ENCODE measurements around the gene DSC3. TPM values are rescaled to one million over a fixed set of nuclear protein-coding genes. Genes with fewer than 3 reads are reported as not detected.

The DSC3 gene
- total RNA-seq, 1 experiment from 2014 or later: 4.5 TPM

DNA sequence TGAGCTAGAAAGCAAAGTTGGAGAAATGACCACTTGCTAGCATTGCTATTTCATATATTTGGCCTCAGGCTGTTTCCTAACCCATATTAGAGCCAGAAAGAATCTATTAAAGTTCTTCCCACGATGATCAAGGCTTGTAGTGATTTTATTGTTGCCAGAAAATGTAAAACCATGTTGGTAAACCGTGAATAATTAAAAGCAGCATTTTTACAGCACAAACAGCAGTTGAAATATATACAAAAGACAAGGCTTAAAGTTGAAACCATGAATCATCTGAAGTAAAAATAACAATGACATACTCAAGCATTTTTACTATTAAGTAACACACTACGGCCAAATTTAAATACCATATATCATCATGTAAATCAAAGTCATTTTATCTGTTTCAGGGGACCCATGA, 27.7 kb upstream of the DSC3 start:
- no peaks in the 10 kb centered on the region for H3K36me3 ChIP-seq (ENCODE audit: control insufficient read depth, insufficient read depth, low read length)
- intact Hi-C loops (cut with micrococcal nuclease; ENCODE audit: unreplicated experiment): no loop called here
- H3K4me3 Mint-ChIP-seq (ENCODE audit: unreplicated experiment): no peak overlapping the region
- peaks cover 22% of the 10 kb centered on the region for H3K36me3 Mint-ChIP-seq (ENCODE audit: insufficient read depth, unreplicated experiment)
- no TSS peak for BruUV-seq (replicated peaks)
- H3K27ac Mint-ChIP-seq (ENCODE audit: unreplicated experiment): no peak overlapping the region
- H3K27me3 Mint-ChIP-seq (ENCODE audit: insufficient read depth, unreplicated experiment): no peaks in the 10 kb centered on the region
- no peaks in the 10 kb centered on the region for H3K9me3 ChIP-seq
- TF ChIP-seq, protein P1, sequence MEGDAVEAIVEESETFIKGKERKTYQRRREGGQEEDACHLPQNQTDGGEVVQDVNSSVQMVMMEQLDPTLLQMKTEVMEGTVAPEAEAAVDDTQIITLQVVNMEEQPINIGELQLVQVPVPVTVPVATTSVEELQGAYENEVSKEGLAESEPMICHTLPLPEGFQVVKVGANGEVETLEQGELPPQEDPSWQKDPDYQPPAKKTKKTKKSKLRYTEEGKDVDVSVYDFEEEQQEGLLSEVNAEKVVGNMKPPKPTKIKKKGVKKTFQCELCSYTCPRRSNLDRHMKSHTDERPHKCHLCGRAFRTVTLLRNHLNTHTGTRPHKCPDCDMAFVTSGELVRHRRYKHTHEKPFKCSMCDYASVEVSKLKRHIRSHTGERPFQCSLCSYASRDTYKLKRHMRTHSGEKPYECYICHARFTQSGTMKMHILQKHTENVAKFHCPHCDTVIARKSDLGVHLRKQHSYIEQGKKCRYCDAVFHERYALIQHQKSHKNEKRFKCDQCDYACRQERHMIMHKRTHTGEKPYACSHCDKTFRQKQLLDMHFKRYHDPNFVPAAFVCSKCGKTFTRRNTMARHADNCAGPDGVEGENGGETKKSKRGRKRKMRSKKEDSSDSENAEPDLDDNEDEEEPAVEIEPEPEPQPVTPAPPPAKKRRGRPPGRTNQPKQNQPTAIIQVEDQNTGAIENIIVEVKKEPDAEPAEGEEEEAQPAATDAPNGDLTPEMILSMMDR (IDR thresholded peaks at IDR 0.05; ENCODE audit: insufficient read depth in 1 of 2, low read depth in 1 of 2, low read length in 1 of 2, severe bottlenecking in 1 of 2, unreplicated experiment in 1 of 2): no peak
- H3K4me3 ChIP-seq (ENCODE audit: low read depth, low read length): no peak overlapping the region
- no peaks in the 10 kb centered on the region for H3K4me1 Mint-ChIP-seq (ENCODE audit: low read depth, unreplicated experiment)
- H3K27me3 ChIP-seq (replicated peaks; ENCODE audit: control insufficient read depth, insufficient read depth, low read length): no peaks in the 10 kb centered on the region
- no peak for DNase-seq
- no peaks in the 10 kb centered on the region for H3K4me1 ChIP-seq
- H3K9me3 Mint-ChIP-seq (ENCODE audit: unreplicated experiment): no peaks in the 10 kb centered on the region
- ChIA-PET POLR2A (no interaction called here), CTCF (no interaction called here)

DNA sequence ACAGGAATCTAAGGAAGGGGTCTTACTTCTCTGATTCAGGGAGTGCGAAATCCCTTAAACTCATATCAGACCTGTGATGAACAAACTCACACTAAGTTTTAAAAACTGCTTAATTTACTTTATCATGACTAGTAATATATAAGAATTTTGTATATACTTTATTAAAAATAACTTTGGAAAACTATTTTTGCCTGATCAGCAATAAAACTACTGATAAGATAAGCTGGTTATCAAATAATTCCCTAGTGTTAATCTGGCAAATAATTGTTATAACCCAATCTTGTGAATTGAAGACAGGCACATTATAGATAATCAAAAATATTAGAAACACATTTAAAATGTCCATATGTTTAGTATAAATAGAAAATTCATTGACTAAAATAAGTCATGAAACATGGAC, 23.7 kb upstream of the DSC3 start:
- Histone ChIP-seq H3K4me1 (no peaks in the 10 kb centered on the region), H3K27me3 (replicated peaks; ENCODE audit: control insufficient read depth, insufficient read depth, low read length) (no peaks in the 10 kb centered on the region), H3K36me3 (ENCODE audit: control insufficient read depth, insufficient read depth, low read length) (no peaks in the 10 kb centered on the region), H3K9me3 (no peaks in the 10 kb centered on the region), H3K4me3 (ENCODE audit: low read depth, low read length) (no peak overlapping the region)
- Mint-ChIP-seq H3K27ac (ENCODE audit: unreplicated experiment) (no peak overlapping the region), H3K36me3 (ENCODE audit: insufficient read depth, unreplicated experiment) (peaks cover 29% of the 10 kb centered on the region), H3K27me3 (ENCODE audit: insufficient read depth, unreplicated experiment) (no peaks in the 10 kb centered on the region), H3K4me3 (ENCODE audit: unreplicated experiment) (no peak overlapping the region), H3K4me1 (ENCODE audit: low read depth, unreplicated experiment) (no peaks in the 10 kb centered on the region), H3K9me3 (ENCODE audit: unreplicated experiment) (no peaks in the 10 kb centered on the region)
- CTCF ChIA-PET: no interaction called here
- intact Hi-C loops (cut with micrococcal nuclease; ENCODE audit: unreplicated experiment): no loop called here
- no TSS peak for BruUV-seq (replicated peaks)
- TF ChIP-seq, protein P1 (IDR thresholded peaks at IDR 0.05; ENCODE audit: insufficient read depth in 1 of 2, low read depth in 1 of 2, low read length in 1 of 2, severe bottlenecking in 1 of 2, unreplicated experiment in 1 of 2): no peak
- DNase-seq: no peak
- POLR2A ChIA-PET: no interaction called here

DNA sequence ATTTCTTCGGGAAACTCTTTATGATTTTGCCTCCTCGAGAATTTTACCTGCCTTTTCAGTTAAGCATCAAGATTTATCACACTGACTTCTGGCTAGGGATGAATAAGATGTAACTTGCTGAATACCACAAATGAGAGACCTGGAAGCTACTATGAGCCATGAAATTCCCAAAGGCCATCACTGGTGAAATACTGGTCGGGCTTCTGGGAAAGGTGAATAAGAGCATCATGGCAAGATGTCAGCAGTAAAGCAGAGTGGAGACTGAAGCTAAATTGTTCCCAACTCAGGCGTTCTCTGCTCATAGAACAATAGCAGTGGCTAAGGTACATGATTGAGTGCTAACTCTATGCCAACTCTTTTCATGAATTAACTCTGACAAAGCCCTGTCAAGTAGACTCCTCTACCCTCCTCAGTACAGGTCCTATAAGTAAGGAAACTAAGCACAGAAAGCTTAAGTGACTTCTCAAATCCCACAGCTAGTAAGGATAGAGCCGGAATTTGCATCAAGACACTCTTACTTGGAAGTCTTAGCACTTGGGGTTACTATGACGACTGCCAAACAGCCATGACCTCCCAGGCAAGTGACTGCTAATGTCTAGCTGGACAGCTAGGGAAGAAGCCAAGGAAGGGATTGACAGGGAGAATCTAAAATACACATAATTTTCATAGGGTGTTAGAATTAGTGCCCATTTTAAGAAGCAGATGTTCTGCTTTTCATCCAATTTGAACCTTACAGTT, 22.7 kb upstream of the DSC3 start:
- Histone ChIP-seq H3K27me3 (replicated peaks; ENCODE audit: control insufficient read depth, insufficient read depth, low read length) (no peaks in the 10 kb centered on the region), H3K36me3 (ENCODE audit: control insufficient read depth, insufficient read depth, low read length) (no peaks in the 10 kb centered on the region), H3K4me1 (no peaks in the 10 kb centered on the region), H3K4me3 (ENCODE audit: low read depth, low read length) (no peak overlapping the region), H3K9me3 (no peaks in the 10 kb centered on the region)
- CTCF ChIA-PET: no interaction called here
- H3K4me1 Mint-ChIP-seq (ENCODE audit: low read depth, unreplicated experiment): no peaks in the 10 kb centered on the region
- H3K4me3 Mint-ChIP-seq (ENCODE audit: unreplicated experiment): no peak overlapping the region
- H3K27ac Mint-ChIP-seq (ENCODE audit: unreplicated experiment): no peak overlapping the region
- TF ChIP-seq, protein P1 (IDR thresholded peaks at IDR 0.05; ENCODE audit: insufficient read depth in 1 of 2, low read depth in 1 of 2, low read length in 1 of 2, severe bottlenecking in 1 of 2, unreplicated experiment in 1 of 2): no peak
- DNase-seq: no peak
- POLR2A ChIA-PET: no interaction called here
- BruUV-seq (replicated peaks): no TSS peak
- H3K9me3 Mint-ChIP-seq (ENCODE audit: unreplicated experiment): no peaks in the 10 kb centered on the region
- H3K27me3 Mint-ChIP-seq (ENCODE audit: insufficient read depth, unreplicated experiment): no peaks in the 10 kb centered on the region
- intact Hi-C loops (cut with micrococcal nuclease; ENCODE audit: unreplicated experiment): no loop called here
- peaks cover 29% of the 10 kb centered on the region for H3K36me3 Mint-ChIP-seq (ENCODE audit: insufficient read depth, unreplicated experiment)

All from Caco-2 (cell line).